ENCODE results near the gene INVS.
"Not testable (repeated sequence)": the region's sequence is repeated elsewhere in the genome, so short reads cannot be mapped to it uniquely, and the experiment has no call there.

Gene INVS

GRCh38 chr9:100072805-100073204, 26.2 kb upstream of the INVS start:
- no peak for DNase-seq (ENCODE audit: low read depth)
- no peak overlapping the region for H3K4me3 ChIP-seq (ENCODE audit: control insufficient read depth, low read depth, low read length)
- TF ChIP-seq, protein P1, sequence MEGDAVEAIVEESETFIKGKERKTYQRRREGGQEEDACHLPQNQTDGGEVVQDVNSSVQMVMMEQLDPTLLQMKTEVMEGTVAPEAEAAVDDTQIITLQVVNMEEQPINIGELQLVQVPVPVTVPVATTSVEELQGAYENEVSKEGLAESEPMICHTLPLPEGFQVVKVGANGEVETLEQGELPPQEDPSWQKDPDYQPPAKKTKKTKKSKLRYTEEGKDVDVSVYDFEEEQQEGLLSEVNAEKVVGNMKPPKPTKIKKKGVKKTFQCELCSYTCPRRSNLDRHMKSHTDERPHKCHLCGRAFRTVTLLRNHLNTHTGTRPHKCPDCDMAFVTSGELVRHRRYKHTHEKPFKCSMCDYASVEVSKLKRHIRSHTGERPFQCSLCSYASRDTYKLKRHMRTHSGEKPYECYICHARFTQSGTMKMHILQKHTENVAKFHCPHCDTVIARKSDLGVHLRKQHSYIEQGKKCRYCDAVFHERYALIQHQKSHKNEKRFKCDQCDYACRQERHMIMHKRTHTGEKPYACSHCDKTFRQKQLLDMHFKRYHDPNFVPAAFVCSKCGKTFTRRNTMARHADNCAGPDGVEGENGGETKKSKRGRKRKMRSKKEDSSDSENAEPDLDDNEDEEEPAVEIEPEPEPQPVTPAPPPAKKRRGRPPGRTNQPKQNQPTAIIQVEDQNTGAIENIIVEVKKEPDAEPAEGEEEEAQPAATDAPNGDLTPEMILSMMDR (IDR thresholded peaks at IDR 0.05; ENCODE audit: control insufficient read depth, insufficient read depth, low read depth, low read length, missing control alignments), result no peak

DNA sequence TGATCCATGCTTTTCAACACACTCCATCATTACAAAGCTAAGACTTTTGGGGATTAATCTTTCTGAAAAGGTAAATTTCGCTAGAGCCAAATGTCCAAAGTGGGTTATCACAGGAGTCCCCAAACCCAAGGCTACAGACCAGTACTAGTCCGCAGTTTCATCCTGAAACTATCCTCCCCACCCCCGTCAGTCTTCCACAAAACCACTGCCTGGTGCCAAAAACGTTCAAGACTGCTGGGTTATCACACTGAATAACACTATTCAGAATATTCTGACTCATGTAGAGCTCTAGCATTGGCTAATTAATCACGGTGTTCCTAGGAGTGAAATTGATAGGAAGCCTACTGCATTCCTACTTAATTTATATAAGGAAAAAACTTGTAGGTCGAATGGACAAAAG, 24.9 kb upstream of the INVS start:
- no peak overlapping the region for H3K4me3 ChIP-seq (ENCODE audit: control insufficient read depth, low read depth, low read length)
- TF ChIP-seq, protein P1 (IDR thresholded peaks at IDR 0.05; ENCODE audit: control insufficient read depth, insufficient read depth, low read depth, low read length, missing control alignments), result no peak
- DNase-seq (ENCODE audit: low read depth), result no peak

DNA sequence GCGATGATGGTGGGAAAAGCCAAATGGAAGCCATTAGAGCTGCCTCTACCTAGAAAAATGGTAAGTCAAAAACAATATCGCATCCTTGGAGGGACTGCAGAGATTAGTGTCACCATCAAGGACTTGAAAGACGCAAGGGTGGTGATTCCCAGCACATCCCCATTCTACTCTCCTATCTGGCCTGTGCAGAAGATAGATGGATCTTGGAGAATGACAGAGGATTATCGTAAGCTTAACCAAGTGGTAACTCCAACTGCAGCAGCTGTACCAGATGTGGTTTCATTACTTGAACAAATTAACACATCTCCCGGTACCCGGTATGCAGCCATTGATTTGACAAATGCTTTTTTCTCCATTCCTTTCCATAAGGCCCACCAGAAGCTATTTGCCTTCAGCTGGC, 24.1 kb upstream of the INVS start:
- DNase-seq (ENCODE audit: low read depth), result no peak
- H3K4me3 ChIP-seq (ENCODE audit: control insufficient read depth, low read depth, low read length), result no peak overlapping the region

GRCh38 chr9:100076256-100076655, 22.8 kb upstream of the INVS start:
- not testable (repeated sequence) for H3K4me3 ChIP-seq (ENCODE audit: control insufficient read depth, low read depth, low read length); DNase-seq (ENCODE audit: low read depth)

More for the DNA sequence above, 24.1 kb upstream of the INVS start:
- TF ChIP-seq, protein P1 (IDR thresholded peaks at IDR 0.05; ENCODE audit: control insufficient read depth, insufficient read depth, low read depth, low read length, missing control alignments), result no peak

- TF ChIP-seq, protein P1 (IDR thresholded peaks at IDR 0.05; ENCODE audit: control insufficient read depth, insufficient read depth, low read depth, low read length, missing control alignments), result no peak
- no peak for DNase-seq (ENCODE audit: low read depth)
- no peak overlapping the region for H3K4me3 ChIP-seq (ENCODE audit: control insufficient read depth, low read depth, low read length)
These were observed 16.3 kb upstream of the INVS start for GRCh38 chr9:100082782-100083181.

DNA sequence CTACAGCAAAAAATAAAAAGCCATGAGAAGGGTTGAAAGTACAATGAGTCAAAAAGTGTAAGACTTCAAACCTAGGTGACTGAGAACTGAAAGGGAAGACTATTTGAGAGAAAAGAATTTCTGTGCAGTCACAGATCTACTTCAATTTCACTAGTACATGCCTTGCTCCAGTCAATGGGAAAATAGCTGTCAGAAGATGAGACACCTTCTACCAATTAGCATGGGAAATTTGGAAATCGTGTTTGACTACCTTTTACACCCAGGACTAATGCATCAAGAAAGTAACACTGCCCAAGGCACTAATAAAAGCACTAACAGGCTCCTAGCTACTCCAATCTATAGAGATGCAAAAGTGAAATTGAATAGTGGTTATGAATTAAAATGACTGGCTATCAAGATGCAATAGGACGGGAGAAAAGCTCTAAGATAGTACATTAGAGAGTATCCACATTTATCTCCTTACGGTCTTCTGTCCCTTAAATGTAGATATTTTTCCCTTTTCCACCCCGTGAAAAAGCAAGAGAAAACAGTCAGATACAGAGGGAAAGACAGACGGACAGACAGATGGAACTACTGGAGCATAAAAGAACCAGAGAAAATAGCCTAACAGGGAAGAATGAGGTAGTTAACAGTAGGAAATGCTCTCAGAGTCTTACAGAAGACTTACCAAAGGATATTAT, 15.5 kb upstream of the INVS start:
- no peak overlapping the region for H3K4me3 ChIP-seq (ENCODE audit: control insufficient read depth, low read depth, low read length)
- DNase-seq (ENCODE audit: low read depth), result no peak
- TF ChIP-seq, protein P1 (IDR thresholded peaks at IDR 0.05; ENCODE audit: control insufficient read depth, insufficient read depth, low read depth, low read length, missing control alignments), result no peak

DNA sequence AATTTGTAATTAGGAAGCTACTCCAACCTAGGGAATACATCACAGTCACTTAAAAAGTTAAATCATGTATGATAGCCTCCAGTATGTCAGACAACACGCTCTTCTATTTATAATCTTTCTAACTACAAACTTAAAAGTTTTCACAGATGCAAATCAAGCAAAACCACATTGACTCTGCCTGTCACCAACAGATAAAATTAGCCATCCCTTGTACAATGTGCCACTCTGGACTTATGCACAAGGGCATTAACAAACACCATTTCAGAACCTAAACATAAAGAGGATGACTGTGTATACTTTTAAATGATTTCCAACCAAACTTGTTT, 15.0 kb upstream of the INVS start:
- TF ChIP-seq, protein P1 (IDR thresholded peaks at IDR 0.05; ENCODE audit: control insufficient read depth, insufficient read depth, low read depth, low read length, missing control alignments), result no peak
- DNase-seq (ENCODE audit: low read depth), result no peak
- no peak overlapping the region for H3K4me3 ChIP-seq (ENCODE audit: control insufficient read depth, low read depth, low read length)
